Right lobe of liver (tissue), 6 donors: ENCODE measurements around the gene CDC25B. TPM values are rescaled to one million over a fixed set of nuclear protein-coding genes. Genes with fewer than 3 reads are reported as not detected.

Source experiments
- ATAC-seq, 4 donors: fragments of 200-7000 bp; cut with Tn5 transposase; one replicate each; pipeline ENCODE4 v1.9.1; 2020; ENCODE audit warnings: mild to moderate bottlenecking in 4 of 4, moderate library complexity in 4 of 4
- DNase-seq, 3 donors: peaks; one replicate each; pipeline ENCODE4 v3.0.0-alpha.2; 2020
- H3K27ac ChIP-seq, 3 donors: fragments of 200-600 bp; one replicate each; pipeline ENCODE4 v1.8.0; 2022
- H3K27me3 ChIP-seq, 2 donors: fragments of 200-600 bp; one replicate each; pipeline ENCODE4 v1.8.0; 2022
- H3K36me3 ChIP-seq, 4 donors: fragments of 200-600 bp; sonication (generic) in 1 of 4; one replicate each; pipeline versions ENCODE4 v1.5.1 to v1.8.0; 2017 to 2022; ENCODE audit warnings: control low read depth in 1 of 4
- H3K4me1 ChIP-seq, 4 donors: fragments of 200-600 bp; sonication (generic) in 1 of 4; one replicate each; pipeline versions ENCODE4 v1.5.1 to v1.8.0; 2017 to 2022; ENCODE audit warnings: control low read depth in 1 of 4
- H3K4me3 ChIP-seq, 3 donors: fragments of 200-600 bp; one replicate each; pipeline ENCODE4 v1.8.0; 2022
- H3K9me3 ChIP-seq, 4 donors: fragments of 200-600 bp; sonication (generic) in 1 of 4; one replicate each; pipeline versions ENCODE4 v1.5.1 to v1.8.0; 2017 to 2022; ENCODE audit warnings: control low read depth in 1 of 4
- CTCF ChIP-seq, 4 donors: fragments of 200-600 bp in 3 of 4; fragments of 450-650 bp in 1 of 4; IDR thresholded peaks; one replicate each; pipeline versions ENCODE4 v1.5.1 to v1.8.0; 2016 to 2022; ENCODE audit warnings: antibody characterized with exemption in 4 of 4, mild to moderate bottlenecking in 2 of 4
- POLR2A ChIP-seq: fragments of 450-650 bp; IDR thresholded peaks from one replicate; pipeline ENCODE4 v1.6.1; 2017; ENCODE audit warnings: antibody characterized with exemption, mild to moderate bottlenecking
- WGBS: methylation state at CpG from one replicate; pipeline ENCODE4 v1.1.6; 2018; ENCODE audit warnings: low coverage, low lambda C conversion rate; ENCODE audit not compliant: insufficient coverage; ENCODE audit errors: missing lambda C conversion rate; 5-methylcytosine and 5-hydroxymethylcytosine counted together
- intact Hi-C, 2 donors: fragments of 100-400 bp; cut with DNase I; formaldehyde crosslinking; loops; one replicate each; pipeline versions ENCODE4 v1.11.2 to v1.14.1; 2022
- total RNA-seq, 6 experiments: library from RNA; depleted of rRNA in 2 of 6; stranded (reverse); fragments of >200 nt in 2 of 6; fragmentation: NEBNext Ultra II Directional in 3 of 6; extraction: Animal tissue kit (Norgen Biotek cat#: 25700) in 3 of 6; gene quantifications; one replicate each; pipeline versions ENCODE4 v1.1.0 to v1.2.4, GENCODE V29; 2016 to 2023
- donor health status: DM: no; HTN: yes; CAD: no.
- donor health status: DM: no; HTN: no; CAD: no.
- donor health status: DM: no; HTN: no; CAD: no.
- donor health status: DM: no; HTN: yes; CAD: no.
- donor health status: DM: no; HTN: yes; CAD: no.

CDC25B gene
- total RNA-seq, 6 experiments from 2014 or later = 10.9 to 28.7 (median 16.5) TPM

GRCh38 chr20:3749689-3750531 is 46.2 kb upstream of the CDC25B start:
- intact Hi-C loops = no loop called here
- Histone ChIP-seq H3K4me1 (peaks cover 0 to 23% (median 0%) of the 10 kb centered on the region in 4 donors), H3K9me3 (no peaks in the 10 kb centered on the region), H3K36me3 (no peaks in the 10 kb centered on the region), H3K27ac (no peak overlapping the region), H3K4me3 (no peak overlapping the region), H3K27me3 (peaks cover 0 to 6% of the 10 kb centered on the region in 2 donors)
- no CpG with 5 or more reads among the region's 72 CpGs for WGBS
- TF ChIP-seq POLR2A (no peak), CTCF (IDR thresholded peaks at IDR 0.05) (peak; percentile 45 to 78 (median 55))
- peak in 1 of 3 donors; percentile 42 for DNase-seq
- ATAC-seq = peak in 3 of 4 donors; percentile 11 to 32 (median 18)

- 65% methylated on average over 4 of the region's 31 CpGs for WGBS
- no peak for ATAC-seq
- intact Hi-C loops = no loop called here
- Histone ChIP-seq H3K27ac (no peak overlapping the region), H3K4me3 (peak overlapping the region in 1 of 3 donors; percentile 39), H3K36me3 (no peaks in the 10 kb centered on the region), H3K27me3 (peaks cover 0 to 6% of the 10 kb centered on the region in 2 donors), H3K9me3 (no peaks in the 10 kb centered on the region), H3K4me1 (peaks cover 0 to 23% (median 0%) of the 10 kb centered on the region in 4 donors)
- TF ChIP-seq CTCF (IDR thresholded peaks at IDR 0.05) (no peak), POLR2A (no peak)
- DNase-seq = peak in 1 of 3 donors; percentile 42
These were observed 44.8 kb upstream of the CDC25B start for GRCh38 chr20:3751305-3751674.

- Histone ChIP-seq H3K4me1 (peaks cover 0 to 23% (median 0%) of the 10 kb centered on the region in 4 donors), H3K27ac (no peak overlapping the region), H3K36me3 (no peaks in the 10 kb centered on the region), H3K4me3 (peak overlapping the region; percentile 39 to 49 (median 41)), H3K9me3 (no peaks in the 10 kb centered on the region), H3K27me3 (peaks cover 0 to 6% of the 10 kb centered on the region in 2 donors)
- WGBS = 27% methylated on average over 23 of the region's 95 CpGs
- peak; percentile 52 to 78 (median 75) for ATAC-seq
- DNase-seq = peak in 2 of 3 donors; percentile 74 to 75
- intact Hi-C loops = no loop called here
- TF ChIP-seq CTCF (IDR thresholded peaks at IDR 0.05) = no peak
These were observed 44.3 kb upstream of the CDC25B start for GRCh38 chr20:3751675-3752385.

GRCh38 chr20:3752386-3752759 is 43.7 kb upstream of the CDC25B start:
- Histone ChIP-seq H3K27ac (no peak overlapping the region), H3K36me3 (no peaks in the 10 kb centered on the region), H3K4me1 (peaks cover 0 to 23% (median 0%) of the 10 kb centered on the region in 4 donors), H3K4me3 (peak overlapping the region; percentile 39 to 49 (median 41)), H3K27me3 (peaks cover 0 to 6% of the 10 kb centered on the region in 2 donors), H3K9me3 (no peaks in the 10 kb centered on the region)
- WGBS = 17% methylated on average over 11 of the region's 13 CpGs
- TF ChIP-seq POLR2A (no peak), CTCF (IDR thresholded peaks at IDR 0.05) (no peak)
- ATAC-seq (peak; percentile 23 to 51 (median 31)), DNase-seq (no peak)
- intact Hi-C loops = no loop called here
